NCI-H446 (cell line): ENCODE data around the gene MAP2K2.
"Not testable (repeated sequence)": the region's sequence is repeated elsewhere in the genome, so short reads cannot be mapped to it uniquely, and the experiment has no call there.

Experiments used
- DNase-seq, 2 experiments: peaks; one replicate each; lab custom pipeline; 2025; lab: John Stamatoyannopoulos, UW

MAP2K2 gene

DNA sequence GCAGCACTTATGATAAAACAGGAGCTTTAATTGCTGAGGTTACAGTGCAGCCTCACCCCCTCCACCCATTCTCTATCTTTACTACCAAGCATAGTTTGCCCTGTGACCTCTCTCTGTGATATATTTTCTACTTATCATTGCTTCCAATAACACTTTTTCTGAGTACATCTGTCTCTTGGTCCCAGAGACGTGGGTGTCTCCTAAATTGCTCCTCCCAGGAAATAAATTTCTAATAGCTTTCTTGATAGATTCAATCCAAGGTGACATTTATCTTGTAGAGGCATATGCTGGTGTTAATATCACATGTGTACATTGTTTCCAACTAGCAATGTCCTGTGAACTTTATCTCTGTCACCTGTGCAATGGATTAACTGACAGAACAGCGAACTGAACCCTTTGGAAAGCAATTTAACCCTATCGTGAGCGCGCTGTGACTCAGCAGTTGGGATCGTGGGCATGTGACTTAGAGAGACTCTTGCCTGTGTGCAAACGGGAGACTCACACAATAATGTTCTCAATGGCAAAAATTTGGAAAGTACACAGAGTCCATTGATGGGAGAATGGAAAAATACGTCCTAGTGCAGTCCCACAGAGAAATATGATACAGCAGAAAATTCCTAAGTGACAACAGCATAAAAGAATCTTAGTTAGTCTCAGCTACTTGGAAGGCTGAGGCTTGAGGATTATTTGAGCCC is 7.0 kb upstream of the MAP2K2 start:
- DNase-seq: no peak

DNA sequence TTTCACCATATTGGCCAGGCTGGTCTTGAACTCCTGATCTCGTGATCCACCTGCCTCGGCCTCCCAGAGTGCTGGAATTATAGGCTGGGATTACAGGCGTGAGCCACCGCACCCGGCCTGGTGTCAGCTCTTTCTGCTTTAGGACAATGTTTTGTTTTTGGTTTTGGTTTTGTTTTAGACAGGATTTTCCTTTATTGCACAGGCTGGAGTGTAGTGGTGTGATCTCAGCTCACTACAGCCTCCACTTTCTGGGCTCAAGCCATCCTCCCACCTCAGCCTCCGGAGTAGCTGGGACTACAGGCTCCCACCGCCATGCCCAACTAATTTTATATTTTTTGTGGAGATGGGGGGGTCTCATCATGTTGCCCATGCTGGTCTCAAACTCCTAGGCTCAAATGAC is 5.1 kb upstream of the MAP2K2 start:
- DNase-seq: not testable (repeated sequence)

GRCh38 chr19:4127322-4127721 is 3.4 kb upstream of the MAP2K2 start:
- DNase-seq: not testable (repeated sequence)

DNA sequence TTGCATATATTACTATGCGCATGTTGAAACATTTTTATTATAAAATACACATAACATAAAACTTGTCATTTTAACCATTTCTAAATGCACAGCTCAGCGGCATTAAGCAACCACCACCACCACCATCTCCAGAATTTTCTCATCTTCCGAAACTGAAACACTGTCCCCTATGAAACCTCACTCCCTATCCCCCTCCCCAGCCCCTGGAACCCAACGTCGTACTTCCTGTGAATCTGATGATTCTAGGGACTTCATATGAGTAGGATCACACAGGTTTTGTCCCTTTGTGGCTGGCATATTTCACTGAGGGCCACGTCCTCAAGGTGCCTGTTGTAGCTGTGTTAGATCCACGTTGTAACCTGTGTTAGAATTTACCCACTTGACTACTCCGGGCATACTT is 716 bp upstream of the MAP2K2 start:
- peak in 1 of 2 experiments; percentile 20 for DNase-seq

GRCh38 chr19:4122480-4122879 is 1.4 kb downstream of the MAP2K2 start:
- DNase-seq: no peak

GRCh38 chr19:4121815-4122214 is 2.1 kb downstream of the MAP2K2 start:
- DNase-seq: no peak

- no peak for DNase-seq
These were observed 2.7 kb downstream of the MAP2K2 start for GRCh38 chr19:4121273-4121612.

- no peak for DNase-seq
These were observed 3.2 kb downstream of the MAP2K2 start for GRCh38 chr19:4120559-4121272.

GRCh38 chr19:4119763-4120162 is 4.2 kb downstream of the MAP2K2 start:
- DNase-seq: no peak

DNA sequence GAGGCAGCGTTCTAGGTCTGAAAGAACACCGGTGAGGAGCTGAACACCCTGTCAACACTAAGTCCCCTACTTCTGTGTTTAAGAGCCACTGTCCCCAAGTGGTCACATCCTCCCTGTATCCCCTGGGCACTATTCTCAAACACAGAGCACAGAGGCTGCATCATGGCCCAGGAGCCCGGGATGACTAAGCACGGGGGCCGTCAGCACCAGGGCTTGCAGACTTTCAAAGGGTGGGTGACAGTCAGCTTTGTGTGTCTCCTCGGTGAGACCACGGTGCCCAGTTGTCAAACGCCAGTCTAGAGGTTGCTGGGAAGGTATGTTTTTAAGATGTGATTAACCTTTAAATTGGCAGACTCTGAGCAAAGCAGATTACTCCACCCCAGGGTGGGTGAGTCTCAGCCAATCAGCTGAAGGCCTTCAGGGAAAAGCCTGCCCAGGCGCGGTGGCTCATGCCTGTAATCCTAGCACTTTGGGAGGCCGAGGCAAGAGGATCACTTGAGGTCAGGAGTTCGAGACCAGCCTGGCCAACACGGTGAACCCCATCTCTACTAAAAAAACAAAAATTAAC is 8.0 kb downstream of the MAP2K2 start:
- DNase-seq: no peak

- DNase-seq: no peak
These were observed 8.7 kb downstream of the MAP2K2 start for GRCh38 chr19:4115050-4115817.

DNA sequence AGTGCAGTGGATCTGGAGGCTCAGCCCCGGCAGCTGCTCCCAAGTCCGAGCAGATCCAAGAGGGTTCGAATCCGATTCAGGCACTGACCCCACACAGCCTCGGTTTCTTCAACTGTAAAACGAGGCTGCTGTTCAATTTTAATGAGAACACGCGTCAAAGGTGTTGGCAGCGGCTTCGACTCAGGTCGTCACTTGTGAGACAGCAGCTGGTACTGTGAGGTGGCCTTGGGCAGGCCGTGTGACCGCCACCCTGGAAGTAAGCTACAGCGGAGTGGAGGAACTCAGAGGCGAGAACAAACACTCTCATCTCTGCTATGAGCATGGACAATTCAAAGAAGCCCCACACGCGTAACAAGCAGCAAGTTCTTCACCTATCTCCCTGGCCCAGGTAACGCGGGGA is 9.7 kb downstream of the MAP2K2 start:
- DNase-seq: no peak

DNA sequence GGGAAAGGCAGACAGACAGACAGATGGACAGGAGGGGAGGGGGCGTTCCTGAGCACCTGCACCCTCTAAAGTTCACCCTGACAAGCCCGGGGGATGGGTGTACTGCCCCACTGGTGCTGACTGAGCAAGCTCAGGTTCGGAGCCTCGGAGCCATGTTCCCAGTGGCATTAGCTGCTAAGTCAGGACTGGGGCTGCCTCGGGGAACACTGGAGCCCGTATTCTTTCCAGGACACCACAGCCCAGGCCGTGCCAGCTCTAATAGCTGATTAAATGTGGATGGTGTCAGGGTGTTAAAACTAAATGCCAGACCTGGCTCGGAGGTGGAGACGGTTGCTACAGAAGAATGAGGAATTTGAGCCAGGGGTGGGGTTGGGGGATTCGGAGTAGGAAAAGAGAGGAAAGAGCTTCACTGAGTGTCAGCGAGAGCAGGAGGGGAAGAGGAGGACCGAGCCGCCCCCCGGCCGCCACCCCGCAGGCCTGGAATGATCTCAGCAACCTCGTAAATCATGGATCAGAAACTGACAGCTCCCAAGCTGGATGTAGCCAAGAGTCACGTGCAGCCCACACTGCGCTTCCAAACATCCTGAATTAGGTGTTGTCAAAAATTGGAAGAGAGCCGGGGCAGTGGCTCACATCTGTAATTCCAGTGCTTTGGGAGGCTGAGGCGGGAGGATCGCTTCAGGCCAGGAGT is 10.4 kb downstream of the MAP2K2 start:
- DNase-seq: no peak

DNA sequence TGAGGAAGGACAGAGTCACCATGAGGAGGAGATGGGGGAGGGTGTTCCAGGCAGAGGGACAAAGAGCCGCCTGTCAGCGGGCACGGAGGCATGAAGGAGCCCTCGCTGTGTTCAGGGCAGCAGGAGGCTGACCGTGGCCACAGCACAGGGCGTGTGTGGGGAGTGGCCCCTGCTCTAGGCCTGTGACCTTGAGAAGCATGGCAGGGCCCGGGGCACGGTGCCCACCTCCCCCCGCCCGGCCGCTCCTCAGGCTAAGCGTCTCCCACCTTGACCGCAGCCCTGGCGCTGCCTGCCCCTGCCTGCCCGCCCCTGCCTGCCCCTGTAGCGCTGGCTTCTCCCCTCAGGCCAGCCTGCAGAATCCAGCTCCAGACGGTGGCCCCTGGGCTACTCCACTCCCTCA is 11.6 kb downstream of the MAP2K2 start:
- no peak for DNase-seq

DNA sequence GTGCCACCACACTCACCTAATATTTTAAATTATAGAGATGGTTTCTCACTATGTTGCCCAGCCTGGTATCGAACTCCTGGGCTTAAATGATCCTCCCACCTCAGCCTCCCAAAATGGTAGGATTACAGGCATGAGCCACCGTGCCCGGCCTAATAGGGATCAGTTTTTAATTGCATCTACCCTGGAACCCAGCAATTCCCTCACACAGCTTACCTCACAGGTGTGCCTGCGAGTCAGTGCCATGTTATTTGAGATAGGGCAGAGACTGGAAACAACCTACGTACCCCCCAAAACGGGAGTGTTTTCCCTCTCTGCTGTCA is 14.3 kb downstream of the MAP2K2 start:
- DNase-seq: no peak

- DNase-seq: no peak
These were observed 14.9 kb downstream of the MAP2K2 start for GRCh38 chr19:4108767-4109625.

DNA sequence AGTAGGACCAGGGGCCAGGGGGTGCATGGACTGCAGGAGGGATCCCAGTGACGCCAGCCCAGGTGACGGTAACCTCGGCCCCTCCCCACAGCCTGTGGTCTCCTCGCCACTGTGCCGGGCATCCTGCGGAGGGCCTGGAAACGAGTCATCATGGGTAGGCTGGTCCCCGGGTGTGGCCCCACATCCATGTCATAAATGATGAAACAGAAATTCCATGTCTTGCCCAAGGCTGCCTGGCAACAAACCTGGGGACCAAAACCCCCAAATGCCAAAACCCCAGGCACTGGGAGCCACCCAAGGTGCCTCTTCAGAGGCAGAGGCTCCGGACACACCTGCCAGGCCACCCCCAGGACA is 20.9 kb downstream of the MAP2K2 start:
- DNase-seq: no peak

GRCh38 chr19:4102339-4103079 is 21.4 kb downstream of the MAP2K2 start:
- no peak for DNase-seq

- no peak for DNase-seq
These were observed 22.5 kb downstream of the MAP2K2 start for GRCh38 chr19:4101496-4101770.

DNA sequence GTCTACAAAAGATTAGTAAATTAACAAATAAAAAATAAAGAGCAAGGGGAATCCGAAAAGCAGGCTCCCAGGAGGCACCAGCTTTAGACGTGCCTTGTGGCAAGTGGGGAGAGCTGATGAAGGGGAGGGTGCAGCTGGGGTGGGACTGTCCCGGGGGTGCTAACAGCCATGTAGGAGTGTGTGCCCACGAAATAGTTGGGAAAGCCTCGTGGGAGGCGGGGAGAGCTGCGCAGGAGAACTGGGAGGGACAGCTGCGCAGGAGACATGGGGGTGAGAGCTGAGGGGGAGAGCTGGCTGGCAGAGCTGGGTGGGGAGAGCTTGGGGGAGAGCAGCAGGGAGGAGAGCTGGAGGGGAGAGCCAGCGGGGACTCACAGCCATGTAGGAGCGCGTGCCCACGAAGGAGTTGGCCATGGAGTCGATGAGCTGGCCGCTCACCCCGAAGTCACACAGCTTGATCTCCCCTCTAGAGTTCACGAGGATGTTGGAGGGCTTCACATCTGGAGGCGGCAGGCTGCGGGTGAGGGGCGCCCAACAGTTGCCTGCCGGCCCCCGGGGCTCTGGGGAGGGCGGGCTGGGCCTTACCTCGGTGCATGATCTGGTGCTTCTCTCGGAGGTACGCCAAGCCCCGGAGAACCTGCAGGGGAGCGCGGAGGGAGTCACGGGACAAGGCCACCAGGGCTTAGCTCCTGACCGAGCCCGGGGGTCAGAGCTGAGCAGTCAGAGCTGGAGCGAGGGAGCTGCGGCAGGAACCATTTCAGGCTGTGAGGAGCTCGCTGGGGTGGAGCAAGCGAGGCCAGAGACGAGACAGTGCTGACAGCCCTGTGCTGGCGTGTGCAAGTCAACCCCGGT is 23.1 kb downstream of the MAP2K2 start:
- no peak for DNase-seq
